Astrocyte (in vitro differentiated cells and primary cell): ENCODE data around the gene SBK3. TPM values are rescaled to one million over a fixed set of nuclear protein-coding genes. Genes with fewer than 3 reads are reported as not detected.

Source experiments
- DNase-seq: peaks from one replicate; pipeline ENCODE4 v3.0.0-alpha.2; 2010; ENCODE audit warnings: low read depth
- FAIRE-seq: peaks from 2 replicates; lab custom pipeline; 2011; peaks lifted over from hg19 to GRCh38; lab: Jason Lieb, UNC
- H2AFZ ChIP-seq: 2 replicates; pipeline ENCODE4 v1.6.0; 2012; ENCODE audit warnings: low read depth, low read length, inconsistent platforms
- H3K27ac ChIP-seq: 2 replicates; pipeline ENCODE4 v1.5.1; 2011; ENCODE audit warnings: low read depth, low read length, inconsistent platforms
- H3K27me3 ChIP-seq: 2 replicates; pipeline ENCODE4 v1.6.0; 2011; ENCODE audit warnings: low read length, inconsistent platforms; ENCODE audit not compliant: insufficient read depth
- H3K36me3 ChIP-seq: 2 replicates; pipeline ENCODE4 v1.5.1; 2011; ENCODE audit warnings: low read length, inconsistent platforms; ENCODE audit not compliant: insufficient read depth
- H3K4me1 ChIP-seq: 2 replicates; pipeline ENCODE4 v1.5.1; 2011; ENCODE audit warnings: low read length, inconsistent platforms; ENCODE audit not compliant: insufficient read depth
- H3K4me2 ChIP-seq: 2 replicates; pipeline ENCODE4 v1.6.0; 2012; ENCODE audit warnings: low read length, inconsistent platforms
- H3K4me3 ChIP-seq: 2 replicates; pipeline ENCODE4 v1.5.1; 2011; ENCODE audit warnings: low read depth, mild to moderate bottlenecking, low read length, inconsistent platforms; ENCODE audit not compliant: insufficient read depth
- H3K79me2 ChIP-seq: 2 replicates; pipeline ENCODE4 v1.6.0; 2012; ENCODE audit warnings: mild to moderate bottlenecking, low read length, inconsistent platforms; ENCODE audit not compliant: insufficient read depth
- H3K9ac ChIP-seq: 2 replicates; pipeline ENCODE4 v1.6.0; 2012; ENCODE audit warnings: mild to moderate bottlenecking, low read length, inconsistent platforms
- H3K9me3 ChIP-seq: 2 replicates; pipeline ENCODE4 v1.5.1; 2012; ENCODE audit warnings: low read depth, mild to moderate bottlenecking, low read length, inconsistent platforms; ENCODE audit not compliant: insufficient read depth
- H4K20me1 ChIP-seq: 2 replicates; pipeline ENCODE4 v1.6.0; 2012; ENCODE audit warnings: low read length, inconsistent platforms; ENCODE audit not compliant: insufficient read depth
- H3K27ac Mint-ChIP-seq: one replicate; pipeline ENCODE4 v1.8.0; 2021; ENCODE audit warnings: mild to moderate bottlenecking, mixed read lengths; ENCODE audit not compliant: unreplicated experiment
- H3K27me3 Mint-ChIP-seq: one replicate; pipeline ENCODE4 v1.8.0; 2021; ENCODE audit warnings: low read depth, mixed read lengths; ENCODE audit not compliant: unreplicated experiment
- H3K36me3 Mint-ChIP-seq: one replicate; pipeline ENCODE4 v1.8.0; 2021; ENCODE audit warnings: low read depth, mixed read lengths; ENCODE audit not compliant: unreplicated experiment
- H3K4me1 Mint-ChIP-seq: one replicate; pipeline ENCODE4 v1.8.0; 2021; ENCODE audit warnings: low read depth, mixed read lengths; ENCODE audit not compliant: unreplicated experiment
- H3K4me3 Mint-ChIP-seq: one replicate; pipeline ENCODE4 v1.8.0; 2021; ENCODE audit warnings: mild to moderate bottlenecking, moderate library complexity, mixed read lengths; ENCODE audit not compliant: unreplicated experiment
- H3K9me3 Mint-ChIP-seq: one replicate; pipeline ENCODE4 v1.8.0; 2021; ENCODE audit warnings: mild to moderate bottlenecking, mixed read lengths; ENCODE audit not compliant: unreplicated experiment
- CTCF ChIP-seq: IDR thresholded peaks from 2 replicates; pipeline ENCODE4 v1.5.1; 2011; ENCODE audit warnings: low read depth, mild to moderate bottlenecking, inconsistent platforms, low read length, moderate library complexity; ENCODE audit not compliant: insufficient read depth
- EZH2 ChIP-seq: IDR thresholded peaks from 2 replicates; pipeline ENCODE4 v1.6.1; 2012; ENCODE audit warnings: mild to moderate bottlenecking, low read length, inconsistent platforms; ENCODE audit not compliant: insufficient read depth
- total RNA-seq: library from RNA; stranded (reverse); gene quantifications from 2 replicates; pipeline ENCODE4 v1.2.1, GENCODE V29; 2021

The SBK3 gene
- total RNA-seq, 1 donor from 2014 or later, result 0.91 TPM

GRCh38 chr19:55559684-55560083 is 14.3 kb upstream of the SBK3 start:
- Mint-ChIP-seq H3K4me1 (no peaks in the 10 kb centered on the region), H3K27me3 (peaks cover 8% of the 10 kb centered on the region), H3K36me3 (no peaks in the 10 kb centered on the region), H3K27ac (peak overlapping the region; percentile 18), H3K4me3 (no peak overlapping the region), H3K9me3 (no peaks in the 10 kb centered on the region)
- Histone ChIP-seq H3K36me3 (no peaks in the 10 kb centered on the region), H3K4me1 (no peaks in the 10 kb centered on the region), H3K4me3 (no peak overlapping the region), H3K9ac (no peak overlapping the region), H3K27me3 (no peaks in the 10 kb centered on the region), H3K4me2 (no peak overlapping the region), H4K20me1 (no peaks in the 10 kb centered on the region), H3K9me3 (no peaks in the 10 kb centered on the region), H3K27ac (no peak overlapping the region), H2AFZ (no peak overlapping the region), H3K79me2 (no peaks in the 10 kb centered on the region)
- no peak for TF ChIP-seq CTCF
- no peak for TF ChIP-seq EZH2
- FAIRE-seq (no peak), DNase-seq (no peak)

- peaks cover 26% of the 10 kb centered on the region for H3K4me1 Mint-ChIP-seq
- Histone ChIP-seq H3K4me1 (peaks cover 27% of the 10 kb centered on the region), H3K9me3 (no peaks in the 10 kb centered on the region), H4K20me1 (no peaks in the 10 kb centered on the region), H3K27me3 (no peaks in the 10 kb centered on the region), H2AFZ (no peak overlapping the region), H3K36me3 (no peaks in the 10 kb centered on the region), H3K9ac (no peak overlapping the region), H3K4me2 (no peak overlapping the region), H3K79me2 (no peaks in the 10 kb centered on the region), H3K27ac (no peak overlapping the region), H3K4me3 (no peak overlapping the region)
- H3K4me3 Mint-ChIP-seq, result no peak overlapping the region
- H3K9me3 Mint-ChIP-seq, result no peaks in the 10 kb centered on the region
- H3K27me3 Mint-ChIP-seq, result no peaks in the 10 kb centered on the region
- no peak overlapping the region for H3K27ac Mint-ChIP-seq
- no peak for TF ChIP-seq CTCF
- TF ChIP-seq EZH2, result no peak
- no peaks in the 10 kb centered on the region for H3K36me3 Mint-ChIP-seq
- DNase-seq, result no peak
- no peak for FAIRE-seq
These were observed 9.4 kb upstream of the SBK3 start for GRCh38 chr19:55554741-55555152.

GRCh38 chr19:55554302-55554701 is 9.0 kb upstream of the SBK3 start:
- Mint-ChIP-seq H3K4me3 (no peak overlapping the region), H3K27ac (no peak overlapping the region), H3K9me3 (no peaks in the 10 kb centered on the region), H3K4me1 (peaks cover 30% of the 10 kb centered on the region), H3K36me3 (no peaks in the 10 kb centered on the region), H3K27me3 (no peaks in the 10 kb centered on the region)
- Histone ChIP-seq H3K9me3 (no peaks in the 10 kb centered on the region), H2AFZ (no peak overlapping the region), H3K4me1 (peaks cover 30% of the 10 kb centered on the region), H3K4me3 (no peak overlapping the region), H3K79me2 (no peaks in the 10 kb centered on the region), H3K27me3 (no peaks in the 10 kb centered on the region), H3K36me3 (no peaks in the 10 kb centered on the region), H3K4me2 (no peak overlapping the region), H3K27ac (no peak overlapping the region), H3K9ac (no peak overlapping the region), H4K20me1 (no peaks in the 10 kb centered on the region)
- FAIRE-seq, result no peak
- TF ChIP-seq EZH2, result no peak
- TF ChIP-seq CTCF, result no peak
- DNase-seq, result no peak
